NCI-H1417 treated with DMSO at 0.1 percent for 48 hours (cell line): ENCODE data around the gene BACH1.

Experiments used
- DNase-seq: peaks from one replicate; lab custom pipeline; 2025; lab: John Stamatoyannopoulos, UW

The BACH1 gene

DNA sequence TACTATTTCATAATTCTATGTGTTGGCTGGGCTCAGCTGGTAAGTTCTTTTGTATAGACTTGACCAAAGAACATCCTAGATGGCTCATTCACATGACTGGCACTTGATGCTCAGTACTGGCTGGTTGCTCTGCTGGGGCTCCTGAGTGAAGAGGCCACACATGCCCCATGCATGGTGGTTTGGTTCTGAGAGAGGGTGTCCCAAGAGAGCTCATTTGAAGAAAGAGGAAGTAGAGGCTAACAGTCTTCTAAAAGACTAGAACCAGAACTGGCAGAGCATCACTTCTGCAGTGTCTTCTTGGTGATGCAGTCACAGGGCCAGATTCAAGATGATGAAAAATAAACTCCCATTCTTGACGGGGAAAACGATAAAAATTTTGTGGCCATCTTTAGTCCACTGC lies 5.2 kb upstream of the BACH1 start:
- DNase-seq, result no peak

DNA sequence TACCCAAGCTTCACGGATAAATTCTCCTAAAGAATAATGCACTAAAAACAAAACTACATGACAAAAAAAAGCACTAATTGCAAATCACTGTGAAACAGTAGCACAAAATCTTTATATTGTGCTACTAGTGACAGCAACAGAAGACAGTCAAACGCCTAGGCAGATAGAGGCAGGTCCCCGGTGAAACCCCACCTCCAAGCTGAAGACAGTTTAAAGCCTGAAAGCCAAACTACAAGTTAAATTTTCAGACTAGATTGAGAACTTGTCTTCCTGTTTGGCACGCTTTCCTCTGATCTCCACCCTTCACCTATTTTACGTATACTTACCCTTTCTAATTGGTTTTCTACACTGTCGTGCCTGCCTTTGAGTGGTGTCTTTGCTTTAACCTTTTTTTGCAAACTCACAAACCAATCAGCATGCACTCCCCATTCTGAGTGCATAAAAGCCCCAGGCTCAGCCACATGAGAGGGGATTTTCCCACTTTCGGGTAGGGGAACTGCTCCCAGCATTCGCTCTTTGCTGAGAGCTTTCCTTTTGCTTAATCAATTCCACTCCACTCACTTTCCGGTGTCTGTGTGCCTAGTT lies 3.6 kb upstream of the BACH1 start:
- no peak for DNase-seq

DNA sequence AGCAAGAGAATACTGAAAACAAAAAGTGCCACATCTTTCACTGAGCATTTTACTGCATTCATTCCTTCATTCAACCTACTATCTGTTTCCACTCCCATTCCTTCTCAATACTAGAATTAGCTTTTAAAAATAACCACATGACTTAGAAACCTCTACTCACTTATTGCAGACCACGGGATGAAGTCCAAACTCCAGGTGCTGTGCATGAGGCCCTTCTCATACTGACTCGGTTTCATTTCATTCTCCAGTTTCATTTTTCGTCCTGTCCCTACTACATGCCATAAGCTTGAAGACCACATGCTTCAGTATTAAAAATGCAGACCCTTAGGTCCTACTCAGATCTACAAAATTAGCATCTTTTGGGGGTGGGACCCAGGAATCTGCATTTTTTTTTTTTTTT lies 2.3 kb upstream of the BACH1 start:
- no peak for DNase-seq

DNA sequence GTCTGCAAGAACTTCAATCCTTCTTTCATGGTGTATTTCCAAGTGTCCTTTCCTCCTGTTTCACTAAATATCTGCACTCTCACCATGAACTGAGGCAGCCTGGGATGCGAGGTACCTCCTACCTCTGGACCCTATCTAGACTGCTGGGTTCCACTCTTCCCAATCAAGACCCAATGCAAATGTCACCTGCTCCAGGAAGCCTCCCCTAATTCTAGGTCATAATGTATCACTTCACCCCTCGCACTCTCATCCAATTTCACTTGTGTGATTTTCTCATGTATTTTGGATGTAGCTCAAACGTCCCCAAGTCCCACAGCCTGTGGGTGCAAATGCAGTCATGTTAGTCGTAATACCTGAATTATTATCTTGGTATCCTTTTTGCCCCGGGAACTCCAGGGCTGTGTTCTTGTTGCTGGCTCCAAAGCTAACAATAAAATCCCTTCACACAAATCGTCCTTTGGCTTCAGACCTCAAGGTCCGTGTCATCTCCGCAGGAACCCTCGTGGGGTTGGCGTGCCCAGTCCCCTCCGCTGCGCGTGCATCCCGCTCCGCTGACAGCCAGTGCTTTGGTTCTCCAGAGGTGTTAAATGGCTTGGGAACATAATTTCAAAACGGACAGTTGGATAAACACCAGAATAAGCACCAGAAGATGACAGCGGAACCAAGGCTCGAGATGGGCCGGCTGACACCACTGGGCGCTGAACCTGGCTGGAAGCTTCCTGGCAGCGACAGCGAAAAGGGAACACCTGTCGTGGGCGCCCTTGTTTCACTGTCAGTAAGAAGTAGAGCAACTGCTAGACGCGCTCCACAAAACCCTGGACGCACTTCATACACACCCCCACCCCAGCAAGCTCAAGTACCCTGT lies 1.0 kb upstream of the BACH1 start:
- DNase-seq, result no peak

DNA sequence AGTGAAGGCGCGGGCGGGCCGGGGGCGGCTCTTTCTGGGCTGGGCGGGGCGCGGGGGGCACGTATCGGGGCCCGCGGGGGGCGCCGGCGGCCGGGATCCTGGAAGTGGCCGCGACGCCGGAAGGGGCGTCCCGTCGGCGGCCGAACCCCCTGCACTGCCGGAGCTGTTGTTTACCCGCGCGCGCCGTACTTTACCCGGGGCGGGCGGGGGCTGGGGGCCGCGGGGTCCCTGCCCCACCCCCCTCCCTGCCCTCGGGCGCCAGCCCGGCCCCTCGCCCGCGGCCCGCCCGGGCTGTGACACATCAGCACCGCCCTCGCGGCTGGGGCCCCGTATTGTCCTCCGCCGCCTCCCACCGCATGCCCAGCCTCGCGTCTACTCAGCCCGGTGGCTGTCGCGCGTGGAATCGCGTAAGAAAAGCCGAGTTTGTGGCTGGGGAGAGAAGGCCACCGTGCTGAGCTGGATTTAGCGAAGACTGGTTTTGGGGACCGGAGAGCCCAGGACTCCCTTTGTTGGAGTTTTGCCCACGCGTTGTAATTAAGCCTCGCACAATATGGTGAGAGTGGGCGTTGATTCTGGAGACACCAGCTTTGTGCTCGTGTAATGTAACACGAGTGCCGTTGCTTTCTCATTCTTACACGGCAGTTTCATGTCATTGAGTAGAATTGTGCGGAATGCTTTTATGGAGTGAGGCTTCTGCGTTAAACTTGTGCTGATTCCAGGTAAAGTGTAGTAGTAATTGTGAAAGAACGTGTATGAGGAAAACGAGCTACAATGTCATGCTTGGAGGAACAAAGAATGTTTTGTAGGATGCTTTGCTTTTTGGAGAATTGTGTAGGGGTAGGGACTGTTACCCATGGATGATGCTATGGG lies 559 bp downstream of the BACH1 start:
- no peak for DNase-seq

DNA sequence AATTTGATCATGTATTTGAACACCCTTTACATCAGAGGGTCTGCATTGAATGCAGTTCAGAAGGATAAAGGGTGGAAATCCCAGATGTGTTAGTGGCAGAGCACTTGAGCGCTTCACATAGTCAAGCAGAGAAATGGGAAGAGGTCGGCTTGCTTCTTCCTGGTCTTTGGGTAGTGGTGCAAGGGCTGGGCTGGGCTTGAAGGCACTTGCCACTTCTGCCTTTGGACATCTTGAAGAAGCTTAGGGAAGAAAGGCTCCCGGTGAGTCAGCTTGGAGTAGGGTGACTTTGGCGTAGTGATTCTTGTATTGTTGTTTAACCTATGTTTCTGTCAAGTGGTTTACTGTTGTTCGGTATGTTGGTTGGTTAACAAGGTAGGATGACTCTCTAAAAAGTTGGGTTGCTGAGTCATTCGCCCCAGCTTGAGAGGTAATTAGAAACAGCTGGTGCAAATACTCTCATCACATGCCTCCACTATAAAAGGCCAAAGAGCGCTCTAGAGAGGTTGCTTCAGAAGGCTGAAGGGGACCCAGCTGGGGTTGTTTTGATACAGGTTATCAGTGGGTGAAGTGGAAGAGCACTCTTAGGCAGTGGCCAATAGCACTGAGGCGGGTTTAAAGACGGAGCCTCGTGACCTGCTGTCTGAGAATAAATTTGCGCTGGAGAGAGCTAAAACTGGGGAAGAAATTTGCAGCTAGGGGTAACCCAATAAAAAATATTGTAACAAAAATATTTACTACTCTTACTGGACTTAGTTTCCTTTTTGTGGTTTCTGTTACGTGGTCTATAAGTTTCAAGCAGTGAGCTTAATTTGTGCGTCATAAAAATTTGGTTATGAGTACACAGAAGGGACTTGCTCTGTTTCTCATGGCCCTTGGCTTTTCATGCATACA lies 1.4 kb downstream of the BACH1 start:
- peak; percentile 15 for DNase-seq

DNA sequence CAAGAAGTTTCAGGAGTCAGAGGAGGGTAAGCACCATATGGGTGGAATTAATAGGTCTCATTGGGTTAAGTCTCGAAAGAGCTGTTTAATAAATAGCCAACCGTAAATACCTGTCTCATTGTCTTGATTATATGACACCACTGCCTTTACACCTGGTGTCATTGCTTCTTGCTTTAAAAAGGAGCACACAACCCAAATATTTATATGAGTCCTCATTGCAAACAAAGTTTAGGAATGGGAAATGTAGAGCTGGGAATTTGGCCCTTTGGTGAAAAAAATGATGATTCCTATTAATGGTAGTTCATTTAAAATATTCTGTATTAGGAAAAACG lies 2.1 kb downstream of the BACH1 start:
- DNase-seq, result no peak

DNA sequence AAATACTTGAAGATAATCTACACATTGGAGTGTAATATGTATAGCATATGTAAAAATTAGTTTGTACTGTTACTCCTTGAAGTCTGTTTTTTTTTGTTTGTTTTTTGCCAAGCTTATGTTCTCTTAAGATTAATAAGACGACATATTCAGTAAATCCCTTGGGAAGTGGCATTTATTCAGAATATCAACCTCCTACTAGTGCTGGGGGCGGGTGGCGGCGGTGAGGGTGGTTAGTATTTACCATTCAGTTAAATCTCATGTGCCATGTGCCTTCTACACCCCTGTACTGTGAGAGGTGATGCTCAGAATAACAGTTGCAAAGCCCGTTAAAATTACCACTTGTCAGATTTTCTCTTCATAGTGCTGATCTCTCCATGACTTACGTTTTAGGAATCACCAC lies 3.0 kb downstream of the BACH1 start:
- DNase-seq, result no peak

DNA sequence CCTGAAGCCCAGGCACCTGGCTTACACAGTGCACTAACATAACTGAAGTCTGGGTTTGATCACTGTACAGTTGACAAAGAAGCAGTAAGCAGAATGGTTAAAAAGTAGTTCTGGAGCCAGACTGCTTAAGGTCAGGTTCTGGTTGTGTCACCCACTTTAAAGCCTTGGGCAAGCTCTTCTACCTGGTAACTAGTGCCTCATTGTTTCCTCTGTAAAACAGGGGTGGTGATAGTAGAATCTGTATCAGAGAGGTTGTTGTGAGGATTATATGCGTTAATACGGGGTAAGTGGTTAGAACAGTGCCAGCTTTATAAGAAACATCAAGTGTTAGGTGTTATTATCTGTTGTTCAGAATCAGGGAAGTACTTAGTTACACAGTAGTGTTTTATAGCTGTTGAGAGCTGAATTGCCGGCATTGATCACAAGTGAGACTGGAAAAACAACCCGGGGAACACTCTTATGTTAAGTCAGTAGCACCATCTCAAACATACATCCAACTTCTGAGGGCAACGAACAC lies 3.7 kb downstream of the BACH1 start:
- no peak for DNase-seq

DNA sequence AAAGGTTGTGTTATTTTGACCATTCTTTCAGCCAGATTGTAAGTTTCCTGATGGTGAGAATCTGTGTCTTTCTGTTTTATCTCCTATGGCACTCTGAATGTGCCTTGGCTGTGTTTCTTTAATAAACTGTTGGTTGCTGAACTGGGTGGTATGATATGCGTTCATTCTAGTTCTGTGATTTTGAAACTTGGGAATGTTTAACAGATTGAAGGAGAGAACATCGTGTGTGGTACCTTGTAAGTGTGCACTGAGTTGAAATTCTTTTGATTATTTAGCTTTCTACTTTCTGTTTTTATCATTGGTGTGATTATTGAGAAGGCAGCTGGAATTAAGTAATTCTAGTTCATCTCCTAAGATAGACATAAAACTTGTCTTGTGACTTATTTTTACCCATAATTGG lies 4.6 kb downstream of the BACH1 start:
- DNase-seq, result no peak

DNA sequence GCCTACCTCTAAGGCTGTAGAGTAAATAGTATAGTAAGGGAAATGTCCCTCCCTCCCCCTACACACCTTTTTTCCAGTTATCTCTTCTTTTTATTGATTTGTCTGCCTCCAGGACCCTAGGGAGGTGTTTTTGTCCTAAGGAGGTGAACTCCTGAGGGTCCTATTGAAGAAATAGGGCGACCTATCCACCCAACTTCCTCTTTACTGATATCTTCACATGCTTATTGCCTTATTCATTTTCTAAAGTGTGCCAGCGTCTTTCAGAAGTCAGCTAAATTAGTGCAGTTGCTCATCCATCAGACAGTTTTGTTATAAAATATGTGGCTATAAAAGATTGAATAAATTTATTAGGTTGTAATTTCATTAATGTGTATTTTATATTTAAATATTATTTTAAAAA lies 5.9 kb downstream of the BACH1 start:
- DNase-seq, result no peak

DNA sequence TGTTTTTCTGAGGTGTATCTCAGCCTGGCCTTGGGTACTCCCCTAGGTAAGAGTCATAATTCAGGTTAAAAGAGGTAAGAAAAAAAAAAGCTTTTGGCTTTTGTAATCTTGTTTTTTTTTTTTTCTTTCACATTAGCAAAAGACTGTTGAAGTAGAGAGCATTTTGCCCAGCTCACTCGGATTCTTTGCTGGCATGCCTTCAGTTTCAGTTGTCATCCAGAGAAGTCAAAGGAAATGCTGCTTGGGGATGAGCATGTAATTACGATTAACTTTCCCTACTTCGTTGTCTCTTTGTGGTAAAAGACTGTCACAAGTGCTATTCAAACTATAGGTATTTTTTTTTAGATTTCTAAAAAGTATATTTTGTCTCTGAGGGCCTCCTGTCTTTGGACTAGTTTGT lies 6.3 kb downstream of the BACH1 start:
- no peak for DNase-seq

DNA sequence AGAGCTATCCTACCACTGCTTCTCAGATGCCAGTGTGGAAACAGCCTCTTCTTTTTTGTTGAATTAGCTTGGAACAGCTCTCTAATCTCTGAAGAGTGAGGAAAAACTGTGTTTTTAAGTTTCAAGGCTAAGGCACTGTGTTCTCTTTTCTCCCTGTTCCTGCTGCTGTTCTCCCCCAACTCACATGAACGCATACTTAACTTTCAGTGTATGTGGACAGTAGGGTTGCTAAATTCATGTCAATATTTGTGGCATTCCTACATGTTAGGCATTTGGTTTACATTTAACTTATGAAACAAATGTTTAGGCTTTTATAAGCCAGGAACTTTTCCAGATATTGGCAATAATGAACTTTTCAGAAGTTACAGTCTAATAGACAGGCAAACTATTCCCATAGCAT lies 6.8 kb downstream of the BACH1 start:
- DNase-seq, result no peak

DNA sequence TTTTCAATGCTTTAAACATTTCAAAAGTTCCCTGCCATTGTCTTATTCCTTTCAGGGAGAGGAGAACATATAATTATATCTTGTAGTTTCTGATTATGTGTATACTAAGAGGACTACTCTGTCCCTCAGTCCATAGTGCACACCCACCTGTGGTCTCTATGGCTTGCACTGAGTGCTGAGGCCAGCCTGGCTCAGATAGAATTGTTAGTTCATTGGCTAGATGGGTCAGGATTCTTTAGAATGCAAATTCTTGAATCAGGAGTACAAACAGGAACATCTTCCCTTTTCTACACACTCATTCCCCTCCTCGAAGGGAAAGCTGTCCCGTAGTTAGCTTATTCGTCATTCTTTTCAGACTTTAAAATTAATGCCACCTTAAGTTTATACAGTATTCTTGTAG lies 8.2 kb downstream of the BACH1 start:
- no peak for DNase-seq

DNA sequence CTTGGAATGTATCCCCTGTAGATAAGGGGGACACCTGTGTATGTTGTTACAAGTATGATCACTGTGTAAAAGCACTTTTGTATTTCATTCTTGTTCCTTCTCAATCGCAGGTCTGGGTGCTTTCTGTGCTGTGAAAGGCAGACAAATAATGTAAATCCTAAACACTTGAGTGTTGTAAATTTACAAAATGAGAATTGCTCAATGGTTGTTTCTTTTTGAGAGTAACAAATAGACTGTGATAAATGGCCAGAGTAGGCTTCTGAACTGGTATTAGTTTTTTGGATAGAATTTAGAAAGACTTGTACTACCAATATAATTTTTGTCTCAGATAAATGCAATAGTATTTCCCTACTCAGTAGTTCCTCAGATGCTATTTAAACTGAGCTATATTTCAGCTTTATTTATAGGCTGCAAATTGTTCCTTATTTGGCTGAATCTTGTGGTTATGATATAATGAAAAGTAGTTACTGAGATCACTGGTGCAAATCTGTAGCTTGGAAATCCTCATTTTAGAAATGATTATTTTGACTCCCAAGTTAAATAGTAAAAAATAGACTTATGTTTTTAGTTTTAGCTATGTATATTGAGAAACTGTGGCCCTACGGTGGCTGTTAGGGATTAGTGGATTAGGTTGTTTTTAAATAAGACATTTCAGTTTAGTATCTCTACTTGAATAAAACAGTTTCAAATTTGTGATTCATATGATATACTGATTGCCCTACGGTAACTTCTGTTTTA lies 9.2 kb downstream of the BACH1 start:
- no peak for DNase-seq

DNA sequence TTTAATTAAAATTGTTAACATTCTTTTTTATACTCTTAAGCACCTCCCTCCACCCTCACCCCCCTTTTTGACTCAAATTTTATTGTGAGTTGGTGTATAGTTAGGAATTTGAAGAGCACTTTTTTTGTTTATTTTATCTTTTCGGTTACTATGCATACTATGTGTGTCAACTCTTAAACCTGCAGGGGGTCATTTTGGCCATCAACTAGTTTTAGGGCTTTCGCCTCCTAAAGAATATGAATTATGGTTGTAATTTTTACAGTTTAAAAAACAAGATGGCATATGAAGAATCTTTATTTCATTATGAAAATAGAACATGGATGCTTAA lies 9.7 kb downstream of the BACH1 start:
- no peak for DNase-seq

DNA sequence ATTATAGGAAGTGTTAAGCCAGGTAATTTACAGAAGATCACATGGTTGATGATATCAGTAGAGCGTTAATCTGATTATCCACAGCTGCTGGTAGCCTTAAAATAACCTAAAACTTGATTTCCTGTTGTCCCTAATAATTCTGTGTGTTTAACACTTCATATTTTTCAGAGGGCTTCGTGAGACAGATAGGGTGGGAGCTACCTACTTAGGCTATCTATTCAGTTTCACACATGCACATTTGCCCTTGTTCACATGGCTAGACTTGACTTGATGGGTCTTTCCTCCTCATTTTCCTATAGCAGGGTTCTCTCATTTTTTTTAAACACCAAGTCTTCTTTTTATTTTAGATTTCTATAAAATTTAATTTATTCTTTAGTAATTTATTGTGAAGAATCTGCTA lies 11.0 kb downstream of the BACH1 start:
- no peak for DNase-seq

DNA sequence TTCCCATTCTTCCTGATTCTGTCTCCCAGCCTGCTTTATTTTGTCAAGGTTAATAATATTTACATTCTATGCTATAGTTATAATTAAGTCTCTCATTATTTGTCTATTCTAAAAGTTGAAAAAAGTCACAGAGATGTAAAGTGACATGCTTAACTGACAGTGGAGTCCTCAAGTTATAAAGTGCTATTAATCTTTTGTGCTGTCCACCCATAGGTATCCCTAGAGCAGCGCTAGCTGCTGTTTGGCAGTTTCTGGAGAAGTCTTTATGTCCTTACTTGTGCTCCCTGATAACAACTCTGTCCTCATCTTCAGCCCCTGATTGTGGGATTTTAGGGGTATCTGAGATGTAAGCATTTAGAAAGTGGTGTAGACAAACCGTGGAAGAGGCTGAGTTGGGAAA lies 13.1 kb downstream of the BACH1 start:
- DNase-seq, result no peak

DNA sequence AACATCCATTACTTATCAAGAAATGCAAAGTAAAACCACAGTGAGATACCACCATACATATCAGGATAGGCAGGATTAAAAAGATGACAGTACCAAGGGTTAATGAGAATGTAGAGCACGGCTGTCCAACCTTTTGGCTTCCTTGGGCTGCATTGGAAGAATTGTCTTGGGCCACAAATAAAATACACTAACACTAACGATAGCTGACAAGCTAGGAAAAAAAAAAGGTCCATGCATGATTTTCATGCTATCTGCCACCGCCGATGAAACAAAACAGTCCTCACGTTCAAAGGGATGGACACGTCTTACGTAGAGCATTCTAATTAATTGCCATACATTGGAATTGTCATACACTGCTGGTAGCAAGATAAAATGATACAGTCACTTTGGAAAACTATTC lies 14.3 kb downstream of the BACH1 start:
- no peak for DNase-seq

DNA sequence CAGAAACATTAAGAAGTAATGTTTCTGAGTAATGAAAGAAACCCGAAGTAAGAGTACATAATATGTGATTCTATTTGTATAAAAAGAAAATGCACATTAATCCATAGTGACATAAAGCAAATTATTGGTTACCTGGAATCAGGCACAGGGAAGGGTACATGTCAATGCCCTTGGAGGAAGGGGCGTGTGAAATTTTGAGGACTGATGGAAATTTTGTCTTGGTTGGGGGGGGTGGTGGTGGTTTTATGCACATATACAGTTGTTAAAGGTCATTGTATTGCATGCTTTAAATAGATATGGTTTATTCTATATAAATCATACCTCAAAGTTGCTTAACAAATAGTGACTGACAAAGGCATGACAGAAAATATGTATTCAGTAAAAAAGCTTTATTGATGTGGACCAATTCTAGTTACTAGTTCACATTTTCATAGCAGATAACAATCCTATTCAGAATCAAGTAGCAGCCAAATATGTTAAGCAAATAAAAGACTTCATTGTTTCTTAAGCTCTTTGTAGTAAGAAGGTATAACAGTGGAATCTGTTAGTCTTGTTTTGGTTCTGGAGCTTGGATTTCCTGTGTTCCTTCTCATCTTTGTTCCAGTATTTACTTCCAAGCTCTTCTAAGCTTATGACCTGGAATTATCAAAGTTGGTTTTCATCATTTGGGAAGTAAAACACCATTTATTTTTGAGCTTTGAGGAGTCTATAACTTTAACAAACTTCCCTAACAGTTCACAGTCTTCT lies 15.1 kb downstream of the BACH1 start:
- no peak for DNase-seq
